Stimulated activated CD8-positive, alpha-beta memory T cell treated with anti-CD3 and anti-CD28 coated beads, Interleukin-2, amount 100 ng/mL, for 1 hour (primary cell): ENCODE measurements around the gene HCN4.

ENCODE experiments used
- DNase-seq, 2 donors: peaks; one replicate each; pipeline ENCODE4 v3.0.0-alpha.2; 2020; ENCODE audit warnings: low read depth in 2 of 2

Gene HCN4

GRCh38 chr15:73345658-73346057, 23.1 kb downstream of the HCN4 start:
- DNase-seq, result no peak

GRCh38 chr15:73344056-73344455, 24.7 kb downstream of the HCN4 start:
- DNase-seq, result no peak

- DNase-seq, result no peak
These were observed 26.7 kb downstream of the HCN4 start for GRCh38 chr15:73341886-73342600.

- DNase-seq, result no peak
These were observed 28.1 kb downstream of the HCN4 start for GRCh38 chr15:73340502-73341192.

GRCh38 chr15:73338606-73339374, 30.0 kb downstream of the HCN4 start:
- no peak for DNase-seq

GRCh38 chr15:73338058-73338457, 30.7 kb downstream of the HCN4 start:
- DNase-seq, result no peak

- DNase-seq, result no peak
These were observed 31.6 kb downstream of the HCN4 start for GRCh38 chr15:73337187-73337586.

- DNase-seq, result no peak
These were observed 32.0 kb downstream of the HCN4 start for GRCh38 chr15:73336756-73337155.

GRCh38 chr15:73335471-73335870, 33.3 kb downstream of the HCN4 start:
- no peak for DNase-seq

- DNase-seq, result no peak
These were observed 33.7 kb downstream of the HCN4 start for GRCh38 chr15:73335026-73335425.

- DNase-seq, result no peak
These were observed 34.7 kb downstream of the HCN4 start for GRCh38 chr15:73334086-73334485.

GRCh38 chr15:73333001-73333400, 35.8 kb downstream of the HCN4 start:
- DNase-seq, result no peak

- DNase-seq, result no peak
These were observed 36.5 kb downstream of the HCN4 start for GRCh38 chr15:73331991-73332925.

GRCh38 chr15:73331501-73331900, 37.3 kb downstream of the HCN4 start:
- no peak for DNase-seq

GRCh38 chr15:73330206-73331051, 38.3 kb downstream of the HCN4 start:
- DNase-seq, result no peak

- DNase-seq, result no peak
These were observed 39.1 kb downstream of the HCN4 start for GRCh38 chr15:73329501-73330200.

- no peak for DNase-seq
These were observed 39.8 kb downstream of the HCN4 start for GRCh38 chr15:73328981-73329380.

GRCh38 chr15:73328149-73328820, 40.5 kb downstream of the HCN4 start:
- DNase-seq, result no peak

GRCh38 chr15:73326157-73326556, 42.6 kb downstream of the HCN4 start:
- DNase-seq, result no peak
